ENCODE results near the gene LRMDA.
A peak's percentile ranks its signal among the peaks of the same experiment; 100 is the strongest.

The LRMDA gene

DNA sequence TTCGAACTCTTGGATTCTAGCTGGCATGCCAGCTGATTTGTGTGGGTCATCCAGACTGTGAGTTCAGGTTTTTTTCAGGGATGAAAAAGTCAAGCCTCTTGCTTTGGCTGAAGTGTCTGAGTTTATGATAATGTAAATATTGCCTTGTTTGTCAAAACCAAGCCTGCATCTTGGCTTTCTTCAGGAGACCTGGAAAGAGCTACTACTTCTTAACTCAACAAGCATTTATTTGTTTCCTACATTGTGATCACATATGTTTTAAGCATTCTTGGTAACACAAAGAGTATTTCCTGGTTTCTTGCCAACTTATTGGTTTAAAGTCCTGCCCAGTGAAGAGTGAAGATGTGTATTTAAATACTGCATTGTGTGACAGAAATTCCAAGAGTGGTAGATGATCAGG is 407.1 kb downstream of the LRMDA start:
- Mint-ChIP-seq H3K27me3 (ENCODE audit: low read depth, poor library complexity) (peaks cover 19% of the 10 kb centered on the region), H3K4me1 (peaks cover 16% of the 10 kb centered on the region), H3K4me3 (no peak overlapping the region), H3K36me3 (ENCODE audit: low read depth) (peaks cover 2% of the 10 kb centered on the region), H3K27ac (peak overlapping the region; percentile 9), H3K9me3 (peaks cover 8% of the 10 kb centered on the region)
- DNase-seq, result no peak
- TF ChIP-seq, protein P1, sequence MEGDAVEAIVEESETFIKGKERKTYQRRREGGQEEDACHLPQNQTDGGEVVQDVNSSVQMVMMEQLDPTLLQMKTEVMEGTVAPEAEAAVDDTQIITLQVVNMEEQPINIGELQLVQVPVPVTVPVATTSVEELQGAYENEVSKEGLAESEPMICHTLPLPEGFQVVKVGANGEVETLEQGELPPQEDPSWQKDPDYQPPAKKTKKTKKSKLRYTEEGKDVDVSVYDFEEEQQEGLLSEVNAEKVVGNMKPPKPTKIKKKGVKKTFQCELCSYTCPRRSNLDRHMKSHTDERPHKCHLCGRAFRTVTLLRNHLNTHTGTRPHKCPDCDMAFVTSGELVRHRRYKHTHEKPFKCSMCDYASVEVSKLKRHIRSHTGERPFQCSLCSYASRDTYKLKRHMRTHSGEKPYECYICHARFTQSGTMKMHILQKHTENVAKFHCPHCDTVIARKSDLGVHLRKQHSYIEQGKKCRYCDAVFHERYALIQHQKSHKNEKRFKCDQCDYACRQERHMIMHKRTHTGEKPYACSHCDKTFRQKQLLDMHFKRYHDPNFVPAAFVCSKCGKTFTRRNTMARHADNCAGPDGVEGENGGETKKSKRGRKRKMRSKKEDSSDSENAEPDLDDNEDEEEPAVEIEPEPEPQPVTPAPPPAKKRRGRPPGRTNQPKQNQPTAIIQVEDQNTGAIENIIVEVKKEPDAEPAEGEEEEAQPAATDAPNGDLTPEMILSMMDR (IDR thresholded peaks at IDR 0.05), result no peak

DNA sequence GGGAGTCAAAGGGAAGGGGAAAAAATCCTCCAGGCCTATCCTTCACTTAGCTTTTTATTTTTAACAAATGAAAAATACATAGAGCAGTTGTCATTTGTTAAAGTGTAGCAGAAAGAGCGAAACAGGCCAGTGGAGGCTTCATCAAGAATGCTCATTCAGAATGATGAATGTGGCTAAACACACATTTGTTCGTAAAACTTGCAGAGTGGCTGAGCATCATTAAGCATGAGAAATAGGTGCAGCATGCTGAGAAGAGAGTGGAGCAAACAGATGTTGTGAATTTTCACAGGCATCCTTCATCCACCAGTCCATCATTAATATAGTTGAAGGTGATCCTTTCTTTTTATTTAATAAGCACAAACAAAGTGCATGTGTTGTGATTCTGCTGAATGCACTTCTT is 407.6 kb downstream of the LRMDA start:
- peaks cover 6% of the 10 kb centered on the region for H3K9me3 Mint-ChIP-seq
- H3K4me1 Mint-ChIP-seq, result peaks cover 22% of the 10 kb centered on the region
- H3K27me3 Mint-ChIP-seq (ENCODE audit: low read depth, poor library complexity), result peaks cover 19% of the 10 kb centered on the region
- H3K4me3 Mint-ChIP-seq, result no peak overlapping the region
- no peak for DNase-seq
- no peaks in the 10 kb centered on the region for H3K36me3 Mint-ChIP-seq (ENCODE audit: low read depth)
- H3K27ac Mint-ChIP-seq, result peak overlapping the region; percentile 9
- TF ChIP-seq, protein P1 (IDR thresholded peaks at IDR 0.05), result no peak

DNA sequence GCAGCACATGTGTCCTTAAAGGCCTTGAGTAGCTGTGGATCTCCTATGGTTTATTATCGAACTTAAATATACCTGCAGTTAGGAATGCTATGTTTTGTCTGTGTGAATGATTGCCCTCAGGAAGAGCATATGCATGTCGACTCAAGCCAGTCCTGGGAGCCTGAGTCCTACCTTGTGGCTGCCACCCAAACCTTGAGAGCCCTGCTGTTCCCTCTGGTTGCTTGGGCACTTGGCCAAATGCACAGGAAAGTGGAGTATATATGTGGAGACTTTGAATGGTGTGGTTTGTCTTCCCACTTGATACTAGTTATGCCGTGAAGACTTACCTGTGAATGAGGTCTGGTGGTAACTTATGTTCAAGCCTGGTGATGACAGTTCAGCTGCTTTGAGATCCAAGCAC is 409.8 kb downstream of the LRMDA start:
- Mint-ChIP-seq H3K4me3 (no peak overlapping the region), H3K36me3 (ENCODE audit: low read depth) (no peaks in the 10 kb centered on the region), H3K9me3 (no peaks in the 10 kb centered on the region), H3K27me3 (ENCODE audit: low read depth, poor library complexity) (peaks cover 6% of the 10 kb centered on the region), H3K27ac (no peak overlapping the region), H3K4me1 (peaks cover 38% of the 10 kb centered on the region)
- no peak for DNase-seq
- TF ChIP-seq, protein P1 (IDR thresholded peaks at IDR 0.05), result no peak

DNA sequence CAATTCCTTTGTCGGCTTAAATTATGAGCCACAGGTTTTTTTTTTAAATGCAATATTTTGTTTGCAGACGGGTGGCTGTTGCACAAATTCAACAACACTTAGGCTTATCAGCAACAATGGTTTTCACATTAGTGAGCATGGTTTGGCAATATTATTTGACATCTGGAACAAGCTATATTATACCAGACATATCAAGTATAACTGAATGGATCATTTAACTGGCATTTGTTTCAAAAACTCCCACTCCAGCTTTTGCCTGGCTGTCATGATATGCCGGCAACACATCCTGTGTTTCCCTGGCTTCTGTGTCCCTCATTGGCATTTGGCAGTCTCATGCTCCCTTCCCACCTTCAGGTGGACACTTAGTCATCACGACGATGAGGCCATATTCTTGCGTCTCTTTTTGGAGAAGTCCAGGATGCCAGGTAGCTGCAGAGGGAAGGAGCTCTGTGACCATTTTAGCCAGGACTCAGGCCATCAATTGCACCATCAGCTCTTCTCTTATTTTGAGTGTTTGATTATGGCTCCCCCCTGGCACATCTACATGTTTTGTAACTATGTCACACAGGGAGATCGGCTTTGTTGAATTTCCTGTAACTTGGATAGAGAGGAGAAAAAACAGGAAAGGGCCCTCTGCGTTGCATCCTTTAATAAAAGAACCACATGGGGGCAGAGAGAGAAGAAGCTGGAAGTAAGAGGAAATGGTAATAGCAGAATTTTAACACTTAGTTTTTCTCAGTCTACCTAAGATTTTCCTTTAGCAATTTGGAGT is 413.9 kb downstream of the LRMDA start:
- Mint-ChIP-seq H3K9me3 (no peaks in the 10 kb centered on the region), H3K4me3 (no peak overlapping the region), H3K4me1 (peaks cover 26% of the 10 kb centered on the region), H3K36me3 (ENCODE audit: low read depth) (no peaks in the 10 kb centered on the region), H3K27ac (no peak overlapping the region), H3K27me3 (ENCODE audit: low read depth, poor library complexity) (peaks cover 6% of the 10 kb centered on the region)
- TF ChIP-seq, protein P1 (IDR thresholded peaks at IDR 0.05), result no peak
- no peak for DNase-seq

DNA sequence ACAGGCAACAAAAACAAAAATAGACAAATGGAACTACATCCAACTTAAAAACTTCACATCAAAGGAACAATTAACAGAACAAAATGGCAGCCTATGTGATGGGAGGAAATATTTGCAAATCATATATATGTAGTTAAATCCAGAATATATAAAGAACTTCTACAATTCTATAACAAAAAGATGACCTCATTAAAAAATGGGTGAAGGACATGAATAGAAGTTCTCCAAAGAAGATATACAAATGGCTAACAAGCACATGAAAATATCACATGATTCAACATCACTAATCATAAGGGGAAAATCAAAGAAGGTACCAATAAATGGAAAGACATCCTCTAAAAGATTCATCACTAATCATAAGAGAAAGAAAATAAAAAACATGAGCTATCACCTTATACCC is 416.1 kb downstream of the LRMDA start:
- Mint-ChIP-seq H3K4me3 (no peak overlapping the region), H3K27ac (no peak overlapping the region), H3K27me3 (ENCODE audit: low read depth, poor library complexity) (peaks cover 2% of the 10 kb centered on the region), H3K4me1 (peaks cover 46% of the 10 kb centered on the region), H3K9me3 (no peaks in the 10 kb centered on the region), H3K36me3 (ENCODE audit: low read depth) (no peaks in the 10 kb centered on the region)
- TF ChIP-seq, protein P1 (IDR thresholded peaks at IDR 0.05), result no peak
- no peak for DNase-seq

Measured in nephron progenitor cell (in vitro differentiated cells).